T-helper 2 cell treated with Interferon-gamma antibody and Interleukin-4, amounts not matched to agents 5 μg/mL and 100 μg/mL, for 36 hours (primary cell): ENCODE results near the gene AARS2.
"Not testable (repeated sequence)": the region's sequence is repeated elsewhere in the genome, so short reads cannot be mapped to it uniquely, and the experiment has no call there.

Source experiments
- DNase-seq: peaks from one replicate; pipeline ENCODE4 v3.0.0; 2021; ENCODE audit warnings: low spot score
- H3K27ac Mint-ChIP-seq: one replicate; pipeline ENCODE4 v1.8.0; 2021; ENCODE audit warnings: mild to moderate bottlenecking, mixed read lengths
- H3K27me3 Mint-ChIP-seq: one replicate; pipeline ENCODE4 v1.8.0; 2021; ENCODE audit warnings: low read depth, mixed read lengths
- H3K36me3 Mint-ChIP-seq: one replicate; pipeline ENCODE4 v1.8.0; 2021; ENCODE audit warnings: low read depth, mixed read lengths
- H3K4me1 Mint-ChIP-seq: one replicate; pipeline ENCODE4 v1.8.0; 2021; ENCODE audit warnings: low read depth, mixed read lengths
- H3K4me3 Mint-ChIP-seq: one replicate; pipeline ENCODE4 v1.8.0; 2022; ENCODE audit warnings: mild to moderate bottlenecking, moderate library complexity, mixed read lengths
- H3K9me3 Mint-ChIP-seq: one replicate; pipeline ENCODE4 v1.8.0; 2021; ENCODE audit warnings: mixed read lengths

AARS2 gene

GRCh38 chr6:44339763-44340625 lies 26.8 kb upstream of the AARS2 start:
- no peaks in the 10 kb centered on the region for H3K36me3 Mint-ChIP-seq
- H3K4me3 Mint-ChIP-seq = no peak overlapping the region
- peak; percentile 8 for DNase-seq
- peaks cover 38% of the 10 kb centered on the region for H3K27me3 Mint-ChIP-seq
- no peak overlapping the region for H3K27ac Mint-ChIP-seq
- H3K9me3 Mint-ChIP-seq = no peaks in the 10 kb centered on the region
- H3K4me1 Mint-ChIP-seq = no peaks in the 10 kb centered on the region

- DNase-seq = no peak
- no peaks in the 10 kb centered on the region for H3K4me1 Mint-ChIP-seq
These were observed 26.2 kb upstream of the AARS2 start for GRCh38 chr6:44339301-44339700.

GRCh38 chr6:44338228-44339122 lies 25.3 kb upstream of the AARS2 start:
- no peaks in the 10 kb centered on the region for H3K4me1 Mint-ChIP-seq
- H3K4me3 Mint-ChIP-seq = no peak overlapping the region
- H3K27me3 Mint-ChIP-seq = peaks cover 23% of the 10 kb centered on the region
- DNase-seq = peak; percentile 56
- no peak overlapping the region for H3K27ac Mint-ChIP-seq
- no peaks in the 10 kb centered on the region for H3K9me3 Mint-ChIP-seq
- H3K36me3 Mint-ChIP-seq = no peaks in the 10 kb centered on the region

More at GRCh38 chr6:44339301-44339700, 26.2 kb upstream of the AARS2 start:
- no peak overlapping the region for H3K27ac Mint-ChIP-seq
- no peaks in the 10 kb centered on the region for H3K36me3 Mint-ChIP-seq
- H3K9me3 Mint-ChIP-seq = no peaks in the 10 kb centered on the region
- peaks cover 31% of the 10 kb centered on the region for H3K27me3 Mint-ChIP-seq
- H3K4me3 Mint-ChIP-seq = no peak overlapping the region

DNA sequence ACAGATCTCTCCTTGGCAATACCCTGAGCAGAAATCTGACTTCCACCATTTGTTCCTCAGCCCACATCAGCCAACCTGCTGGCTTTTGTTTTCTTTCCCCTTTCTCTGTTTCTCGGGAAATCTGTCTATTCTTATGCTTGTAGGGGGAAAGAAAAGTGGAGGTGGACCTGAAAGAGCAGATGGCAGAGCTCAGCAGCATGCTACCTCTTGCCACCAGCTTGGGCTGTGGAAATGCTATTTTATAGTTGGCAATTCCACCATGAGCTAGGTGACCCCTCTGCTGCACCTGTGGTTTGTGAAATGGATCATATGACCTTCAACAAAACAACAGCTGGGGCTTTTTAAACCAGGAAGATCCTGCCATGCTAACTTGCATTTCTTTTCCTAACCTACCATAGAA lies 22.5 kb upstream of the AARS2 start:
- DNase-seq = no peak
- Mint-ChIP-seq H3K36me3 (no peaks in the 10 kb centered on the region), H3K9me3 (no peaks in the 10 kb centered on the region), H3K4me3 (no peak overlapping the region), H3K4me1 (no peaks in the 10 kb centered on the region), H3K27ac (no peak overlapping the region), H3K27me3 (peaks cover 7% of the 10 kb centered on the region)

DNA sequence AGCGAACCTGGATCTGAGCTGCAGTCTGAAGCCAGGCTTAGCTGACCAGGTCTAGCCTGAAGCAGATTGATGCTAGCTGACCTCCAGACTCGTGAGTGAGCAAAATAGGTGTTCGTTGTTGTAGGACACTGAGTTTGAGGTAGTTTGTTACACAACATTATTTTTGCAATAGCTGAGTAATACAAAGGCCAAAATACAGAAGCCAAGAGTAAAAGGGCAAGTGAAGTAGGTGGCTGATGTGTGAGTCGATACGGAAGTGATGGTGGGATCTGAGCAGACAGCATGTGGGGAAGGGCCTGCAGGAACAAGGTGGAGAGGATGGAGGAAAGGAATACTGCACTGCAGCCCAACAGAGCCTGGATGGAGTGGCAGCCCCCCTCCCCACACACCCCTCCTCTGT lies 20.8 kb upstream of the AARS2 start:
- peaks cover 24% of the 10 kb centered on the region for H3K27me3 Mint-ChIP-seq
- H3K4me3 Mint-ChIP-seq = no peak overlapping the region
- no peaks in the 10 kb centered on the region for H3K36me3 Mint-ChIP-seq
- no peak overlapping the region for H3K27ac Mint-ChIP-seq
- DNase-seq = no peak
- H3K4me1 Mint-ChIP-seq = no peaks in the 10 kb centered on the region
- H3K9me3 Mint-ChIP-seq = no peaks in the 10 kb centered on the region

DNA sequence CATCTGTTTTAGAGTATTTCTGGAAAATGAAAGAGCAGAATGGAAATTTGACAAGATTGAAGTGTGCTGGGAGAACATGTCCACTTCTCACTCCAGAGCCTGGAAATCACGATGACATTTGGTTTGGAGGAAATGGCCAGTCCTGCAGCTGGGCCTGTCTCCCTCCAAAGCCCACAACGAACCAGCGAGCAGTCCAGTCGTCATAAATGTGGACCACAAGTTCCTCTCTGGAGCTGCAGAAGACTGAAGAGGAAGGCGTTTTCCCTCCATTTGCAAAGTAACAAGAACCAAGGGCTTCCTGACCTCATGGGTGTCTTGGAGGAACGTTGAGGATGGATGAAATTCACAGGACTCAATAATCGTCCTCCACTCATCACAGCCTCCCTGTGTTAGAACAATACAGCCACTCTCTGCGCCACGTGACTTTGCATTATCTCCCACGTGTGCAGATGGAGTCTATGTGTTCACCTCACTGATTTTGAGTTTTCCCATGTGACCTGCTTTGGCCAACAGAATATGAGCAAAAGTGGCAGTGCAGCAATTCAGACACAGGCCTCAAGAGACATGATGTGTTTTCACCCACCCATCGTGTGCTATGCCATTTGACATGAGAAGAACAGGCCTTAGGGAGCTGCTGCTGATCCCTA lies 20.2 kb upstream of the AARS2 start:
- no peak for DNase-seq
- H3K4me3 Mint-ChIP-seq = no peak overlapping the region
- no peaks in the 10 kb centered on the region for H3K4me1 Mint-ChIP-seq
- peaks cover 27% of the 10 kb centered on the region for H3K27me3 Mint-ChIP-seq
- no peaks in the 10 kb centered on the region for H3K36me3 Mint-ChIP-seq
- H3K9me3 Mint-ChIP-seq = no peaks in the 10 kb centered on the region
- H3K27ac Mint-ChIP-seq = no peak overlapping the region

- Mint-ChIP-seq H3K9me3 (no peaks in the 10 kb centered on the region), H3K27me3 (peaks cover 31% of the 10 kb centered on the region), H3K4me1 (no peaks in the 10 kb centered on the region), H3K27ac (no peak overlapping the region), H3K36me3 (no peaks in the 10 kb centered on the region), H3K4me3 (no peak overlapping the region)
- DNase-seq = no peak
These were observed 19.4 kb upstream of the AARS2 start for GRCh38 chr6:44332585-44332984.

DNA sequence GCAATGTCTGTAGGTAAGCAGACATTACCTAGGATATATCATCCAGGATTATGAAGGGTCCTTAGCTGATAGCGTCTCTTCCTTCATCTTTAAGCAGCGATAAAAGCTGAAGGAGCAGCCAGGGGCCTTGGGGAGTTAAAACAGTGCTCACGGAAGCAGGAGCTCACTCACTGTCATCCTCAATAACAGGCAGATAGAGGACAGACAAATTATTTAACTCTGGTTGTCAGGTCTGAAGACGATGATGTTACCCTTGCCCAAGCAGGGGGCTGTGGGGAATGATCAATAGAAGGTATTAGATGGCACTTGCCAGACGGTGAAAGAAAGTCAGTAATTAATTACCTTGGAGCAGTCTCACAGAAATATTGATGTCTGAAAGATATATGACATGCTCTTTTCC lies 16.7 kb upstream of the AARS2 start:
- H3K4me3 Mint-ChIP-seq = no peak overlapping the region
- no peak overlapping the region for H3K27ac Mint-ChIP-seq
- no peaks in the 10 kb centered on the region for H3K36me3 Mint-ChIP-seq
- H3K27me3 Mint-ChIP-seq = peaks cover 40% of the 10 kb centered on the region
- no peaks in the 10 kb centered on the region for H3K9me3 Mint-ChIP-seq
- H3K4me1 Mint-ChIP-seq = no peaks in the 10 kb centered on the region
- DNase-seq = no peak

GRCh38 chr6:44328203-44328602 lies 15.1 kb upstream of the AARS2 start:
- H3K36me3 Mint-ChIP-seq, H3K4me1 Mint-ChIP-seq, H3K9me3 Mint-ChIP-seq, DNase-seq, H3K4me3 Mint-ChIP-seq, H3K27ac Mint-ChIP-seq: not testable (repeated sequence)
- H3K27me3 Mint-ChIP-seq = peaks cover 40% of the 10 kb centered on the region

DNA sequence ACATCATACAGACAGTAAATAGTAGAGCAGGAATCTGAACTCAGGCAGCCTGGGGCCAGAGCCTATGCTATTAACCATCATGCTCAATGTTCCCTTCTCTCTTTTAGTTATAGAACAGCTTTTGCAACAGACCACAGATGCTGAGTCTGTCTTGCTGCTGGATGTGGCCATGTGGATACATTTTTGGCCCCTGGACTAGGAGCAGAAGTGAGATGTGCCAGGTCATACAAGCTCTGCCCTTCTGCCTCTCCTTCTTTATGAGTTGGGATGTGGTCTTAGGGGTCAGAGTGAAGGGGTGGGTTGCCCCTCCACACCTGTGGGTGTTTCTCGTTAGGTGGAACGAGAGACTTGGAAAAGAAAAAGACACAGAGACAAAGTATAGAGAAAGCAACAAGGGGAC lies 14.6 kb upstream of the AARS2 start:
- Mint-ChIP-seq H3K9me3 (no peaks in the 10 kb centered on the region), H3K36me3 (no peaks in the 10 kb centered on the region), H3K4me1 (no peaks in the 10 kb centered on the region), H3K27me3 (peaks cover 41% of the 10 kb centered on the region), H3K4me3 (no peak overlapping the region), H3K27ac (no peak overlapping the region)
- no peak for DNase-seq

GRCh38 chr6:44327096-44327495 lies 13.9 kb upstream of the AARS2 start:
- Mint-ChIP-seq H3K27ac (no peak overlapping the region), H3K27me3 (peaks cover 40% of the 10 kb centered on the region), H3K9me3 (no peaks in the 10 kb centered on the region), H3K4me1 (no peaks in the 10 kb centered on the region), H3K4me3 (no peak overlapping the region), H3K36me3 (no peaks in the 10 kb centered on the region)
- DNase-seq = no peak

DNA sequence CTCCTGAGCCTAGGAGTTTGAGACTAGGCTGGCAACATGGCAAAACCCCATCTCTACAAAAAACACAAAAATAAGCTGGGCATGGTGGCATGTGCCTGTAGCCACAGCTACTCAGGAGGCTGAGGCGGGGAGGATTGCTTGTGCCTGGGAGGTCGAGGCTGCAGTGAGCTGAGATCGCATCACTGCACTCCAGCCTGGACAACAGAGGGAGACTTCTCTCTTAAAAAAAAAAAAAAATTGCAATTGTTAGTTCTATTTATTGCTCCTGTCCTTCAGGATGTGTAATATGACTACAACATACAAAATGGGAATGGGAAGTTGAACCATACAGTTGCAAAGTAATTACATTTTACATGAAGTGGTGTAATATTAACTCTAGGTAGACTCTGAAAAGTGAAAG lies 8.1 kb upstream of the AARS2 start:
- no peak overlapping the region for H3K4me3 Mint-ChIP-seq
- no peaks in the 10 kb centered on the region for H3K9me3 Mint-ChIP-seq
- no peak for DNase-seq
- no peaks in the 10 kb centered on the region for H3K4me1 Mint-ChIP-seq
- H3K27ac Mint-ChIP-seq = no peak overlapping the region
- peaks cover 39% of the 10 kb centered on the region for H3K27me3 Mint-ChIP-seq
- no peaks in the 10 kb centered on the region for H3K36me3 Mint-ChIP-seq

GRCh38 chr6:44317136-44317631 lies 4.0 kb upstream of the AARS2 start:
- not testable (repeated sequence) for H3K27ac Mint-ChIP-seq, DNase-seq, H3K9me3 Mint-ChIP-seq, H3K4me3 Mint-ChIP-seq, H3K4me1 Mint-ChIP-seq, H3K36me3 Mint-ChIP-seq
- H3K27me3 Mint-ChIP-seq = peaks cover 31% of the 10 kb centered on the region

DNA sequence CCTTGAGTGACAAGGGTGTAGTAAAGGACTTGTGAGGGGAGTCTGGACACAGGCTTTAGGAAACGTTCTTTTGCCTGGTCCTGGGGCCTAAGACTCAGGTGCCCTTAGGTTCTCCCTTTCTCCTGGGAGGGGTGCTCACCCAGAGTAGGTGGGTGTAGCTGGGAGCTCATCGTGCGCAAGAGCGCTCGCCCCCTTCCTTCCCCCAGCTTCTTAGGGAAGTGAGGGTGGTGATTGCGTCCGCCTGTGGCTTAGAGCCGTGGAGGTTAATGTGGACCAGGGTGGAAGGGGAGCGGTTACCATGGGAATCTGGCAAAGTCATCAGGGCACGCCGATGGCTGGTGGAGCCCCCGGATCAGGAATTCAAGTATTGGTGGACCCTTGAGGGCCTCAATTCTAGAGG lies 3.3 kb upstream of the AARS2 start:
- H3K4me1 Mint-ChIP-seq = peaks cover 10% of the 10 kb centered on the region
- no peak for DNase-seq
- no peaks in the 10 kb centered on the region for H3K9me3 Mint-ChIP-seq
- H3K27ac Mint-ChIP-seq = no peak overlapping the region
- peaks cover 2% of the 10 kb centered on the region for H3K36me3 Mint-ChIP-seq
- peaks cover 31% of the 10 kb centered on the region for H3K27me3 Mint-ChIP-seq
- no peak overlapping the region for H3K4me3 Mint-ChIP-seq
